ENCODE measurements around the gene DNAAF5.

Gene DNAAF5

DNA sequence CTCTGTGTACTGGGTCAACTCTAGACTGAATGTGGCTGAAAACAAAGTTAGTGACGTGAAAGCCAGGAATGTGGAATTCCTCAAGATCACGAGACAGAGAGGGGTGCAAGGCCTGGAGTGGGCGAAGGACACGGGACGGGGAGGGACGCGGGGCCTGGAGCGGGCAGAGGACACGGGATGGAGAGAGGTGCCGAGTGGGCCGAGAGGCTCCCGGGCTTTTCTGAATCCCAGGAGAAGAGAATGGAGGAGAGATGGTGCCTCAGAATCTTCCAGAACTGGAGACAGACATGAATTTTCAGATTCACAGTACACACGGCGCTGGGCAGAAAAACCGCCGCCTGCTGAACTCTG is 51.2 kb downstream of the DNAAF5 start:
- TF ChIP-seq, protein P1, sequence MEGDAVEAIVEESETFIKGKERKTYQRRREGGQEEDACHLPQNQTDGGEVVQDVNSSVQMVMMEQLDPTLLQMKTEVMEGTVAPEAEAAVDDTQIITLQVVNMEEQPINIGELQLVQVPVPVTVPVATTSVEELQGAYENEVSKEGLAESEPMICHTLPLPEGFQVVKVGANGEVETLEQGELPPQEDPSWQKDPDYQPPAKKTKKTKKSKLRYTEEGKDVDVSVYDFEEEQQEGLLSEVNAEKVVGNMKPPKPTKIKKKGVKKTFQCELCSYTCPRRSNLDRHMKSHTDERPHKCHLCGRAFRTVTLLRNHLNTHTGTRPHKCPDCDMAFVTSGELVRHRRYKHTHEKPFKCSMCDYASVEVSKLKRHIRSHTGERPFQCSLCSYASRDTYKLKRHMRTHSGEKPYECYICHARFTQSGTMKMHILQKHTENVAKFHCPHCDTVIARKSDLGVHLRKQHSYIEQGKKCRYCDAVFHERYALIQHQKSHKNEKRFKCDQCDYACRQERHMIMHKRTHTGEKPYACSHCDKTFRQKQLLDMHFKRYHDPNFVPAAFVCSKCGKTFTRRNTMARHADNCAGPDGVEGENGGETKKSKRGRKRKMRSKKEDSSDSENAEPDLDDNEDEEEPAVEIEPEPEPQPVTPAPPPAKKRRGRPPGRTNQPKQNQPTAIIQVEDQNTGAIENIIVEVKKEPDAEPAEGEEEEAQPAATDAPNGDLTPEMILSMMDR (IDR thresholded peaks at IDR 0.05; ENCODE audit: control insufficient read depth, insufficient read depth, low read depth, low read length, missing control alignments): no peak
- no peak for DNase-seq (ENCODE audit: low read depth)
- no peak overlapping the region for H3K4me3 ChIP-seq (ENCODE audit: control insufficient read depth, low read depth, low read length)

DNA sequence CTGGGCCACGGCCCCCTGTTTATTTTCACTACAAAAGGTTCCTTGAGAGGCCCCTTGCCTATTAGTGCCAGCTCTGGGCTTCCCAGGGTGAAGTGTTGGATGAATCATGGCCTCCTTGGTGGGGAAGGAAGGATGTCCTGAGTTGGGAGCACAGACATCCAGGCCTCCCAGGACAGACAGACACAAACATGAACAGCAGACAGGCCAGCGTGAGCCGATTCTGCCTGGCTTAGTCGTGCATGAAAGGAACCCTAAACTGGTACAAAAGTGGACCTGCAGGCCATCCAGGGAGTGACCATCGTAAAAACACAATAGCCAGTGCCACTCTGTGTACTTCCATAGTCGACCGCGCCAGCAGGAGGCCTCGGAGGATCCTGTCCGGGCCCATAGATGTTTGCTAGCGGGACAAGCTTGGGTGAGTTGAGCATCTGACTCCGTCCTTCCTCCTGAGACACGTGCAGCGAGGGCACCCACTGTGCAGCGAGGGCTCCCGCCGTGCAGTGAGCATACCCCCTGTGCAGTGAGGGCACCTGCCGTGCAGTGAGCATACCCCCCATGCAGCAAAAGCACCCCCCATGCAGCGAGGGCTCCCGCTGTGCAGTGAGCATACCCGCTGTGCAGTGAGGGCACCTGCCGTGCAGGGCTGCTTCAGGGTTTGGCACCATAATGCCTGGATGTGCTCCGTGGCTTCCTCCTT is 51.9 kb downstream of the DNAAF5 start:
- no peak overlapping the region for H3K4me3 ChIP-seq (ENCODE audit: control insufficient read depth, low read depth, low read length)
- TF ChIP-seq, protein P1 (IDR thresholded peaks at IDR 0.05; ENCODE audit: control insufficient read depth, insufficient read depth, low read depth, low read length, missing control alignments): no peak
- no peak for DNase-seq (ENCODE audit: low read depth)

DNA sequence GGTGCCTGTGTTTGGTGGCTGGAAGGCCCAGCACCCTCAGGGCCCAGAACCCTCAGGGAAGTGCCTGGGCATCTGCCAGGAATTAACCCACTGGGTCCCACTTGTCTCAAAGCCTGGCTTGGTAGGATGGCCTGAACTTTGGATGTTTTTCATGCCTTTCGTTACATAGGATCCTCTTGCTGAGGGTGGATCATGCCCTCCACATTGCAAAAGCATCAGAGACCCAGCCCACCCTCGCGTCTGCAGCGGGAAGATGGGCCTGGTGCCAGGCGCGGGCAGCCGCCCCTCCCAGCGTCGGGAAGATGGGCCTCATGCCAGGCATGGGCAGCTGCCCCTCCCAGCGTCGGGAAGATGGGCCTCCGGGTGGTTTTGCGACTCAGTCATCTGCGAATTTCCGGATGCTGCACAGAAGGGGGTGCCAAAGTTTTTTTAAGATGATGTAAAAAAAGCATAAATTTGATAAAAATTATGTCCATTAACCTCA is 52.5 kb downstream of the DNAAF5 start:
- TF ChIP-seq, protein P1 (IDR thresholded peaks at IDR 0.05; ENCODE audit: control insufficient read depth, insufficient read depth, low read depth, low read length, missing control alignments): no peak
- no peak overlapping the region for H3K4me3 ChIP-seq (ENCODE audit: control insufficient read depth, low read depth, low read length)
- DNase-seq (ENCODE audit: low read depth): no peak

DNA sequence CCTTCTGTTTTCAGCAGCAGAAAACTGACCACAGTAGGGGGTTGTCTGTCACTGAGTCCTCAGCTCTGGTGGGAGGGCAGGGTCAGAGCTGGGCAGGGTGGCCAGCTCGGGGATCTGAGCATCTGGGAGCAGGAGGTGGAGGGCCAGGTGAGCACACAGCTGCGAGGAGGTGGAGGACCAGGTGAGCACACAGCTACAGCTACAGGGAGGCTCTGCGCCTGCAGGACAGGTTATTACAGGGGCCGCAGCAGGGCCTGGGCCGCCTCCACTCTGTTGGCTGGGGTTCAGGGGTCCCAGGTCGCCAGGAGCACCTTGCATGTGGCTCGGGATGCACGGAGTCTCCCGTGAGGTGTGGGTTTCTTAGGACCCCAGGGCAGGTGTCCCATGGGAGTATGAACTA is 53.0 kb downstream of the DNAAF5 start:
- no peak overlapping the region for H3K4me3 ChIP-seq (ENCODE audit: control insufficient read depth, low read depth, low read length)
- no peak for DNase-seq (ENCODE audit: low read depth)
- TF ChIP-seq, protein P1 (IDR thresholded peaks at IDR 0.05; ENCODE audit: control insufficient read depth, insufficient read depth, low read depth, low read length, missing control alignments): no peak

DNA sequence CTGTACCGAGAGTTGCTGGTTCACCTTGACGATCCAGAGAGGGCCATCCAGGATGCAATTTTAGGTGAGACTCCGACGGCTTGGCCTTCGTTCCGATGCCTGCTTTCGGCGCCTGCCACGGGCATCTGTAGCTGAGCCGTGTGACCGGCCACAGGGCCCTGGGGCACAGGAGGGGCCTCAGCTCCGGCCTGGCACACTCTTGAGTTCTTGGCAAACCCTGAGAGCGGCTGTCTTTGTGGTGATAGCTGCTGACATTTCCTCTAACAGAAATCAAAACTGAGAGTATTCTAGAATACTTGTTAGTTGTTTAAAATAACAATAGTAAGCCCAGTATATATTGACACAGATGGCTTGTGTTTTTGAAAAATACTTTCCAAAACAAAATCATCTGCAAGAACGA is 53.6 kb downstream of the DNAAF5 start:
- no peak for DNase-seq (ENCODE audit: low read depth)
- TF ChIP-seq, protein P1 (IDR thresholded peaks at IDR 0.05; ENCODE audit: control insufficient read depth, insufficient read depth, low read depth, low read length, missing control alignments): no peak
- H3K4me3 ChIP-seq (ENCODE audit: control insufficient read depth, low read depth, low read length): no peak overlapping the region

DNA sequence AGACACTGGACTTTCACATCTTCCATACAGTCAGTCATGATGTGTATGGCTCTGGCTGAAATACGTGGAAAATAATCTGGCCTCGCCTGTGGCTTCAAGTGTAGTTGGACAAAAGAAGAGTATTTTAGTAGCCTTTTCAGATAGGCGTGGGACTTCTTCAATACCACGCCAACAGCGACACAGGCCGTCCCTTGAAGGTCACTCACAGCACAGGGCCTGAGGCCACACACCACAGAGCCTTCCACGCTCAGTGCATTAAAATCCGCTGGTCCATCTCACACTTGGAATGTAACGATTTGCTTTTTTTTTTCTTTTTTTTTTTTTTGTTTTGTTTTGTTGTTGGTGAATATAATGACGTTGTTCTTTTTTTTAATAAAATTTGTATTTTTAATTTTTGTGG is 54.0 kb downstream of the DNAAF5 start:
- TF ChIP-seq, protein P1 (IDR thresholded peaks at IDR 0.05; ENCODE audit: control insufficient read depth, insufficient read depth, low read depth, low read length, missing control alignments): no peak
- no peak for DNase-seq (ENCODE audit: low read depth)
- H3K4me3 ChIP-seq (ENCODE audit: control insufficient read depth, low read depth, low read length): no peak overlapping the region
